Ramos (cell line): Measurements from ENCODE around the gene GPATCH3.
"Not testable (repeated sequence)": the region's sequence is repeated elsewhere in the genome, so short reads cannot be mapped to it uniquely, and the experiment has no call there.

ENCODE experiments used
- in situ Hi-C: fragments of 300-500 bp; cut with MboI; formaldehyde crosslinking; loops from one replicate; pipeline ENCODE4 v1.14.3; 2022; ENCODE audit warnings: low sequenced_read_pairs; ENCODE audit not compliant: unreplicated experiment

GPATCH3 gene

GRCh38 chr1:26913754-26914619 is 13.7 kb upstream of the GPATCH3 start, which contains the start of gene NR0B2:
Gene NR0B2 (minus strand): TSS chr1:26913975. CDS start chr1:26913940, 35 bp downstream.
- in situ Hi-C loops, result no loop called here

GRCh38 chr1:26913389-26913753 is 13.1 kb upstream of the GPATCH3 start:
- in situ Hi-C loops, result no loop called here

GRCh38 chr1:26912147-26912490 is 11.9 kb upstream of the GPATCH3 start:
- in situ Hi-C loops, result no loop called here

- in situ Hi-C loops, result no loop called here
Observed at GRCh38 chr1:26911399-26912146, 11.3 kb upstream of the GPATCH3 start.

- in situ Hi-C loops, result no loop called here
Observed at GRCh38 chr1:26910343-26911160, 10.3 kb upstream of the GPATCH3 start.

GRCh38 chr1:26909951-26910342 is 9.7 kb upstream of the GPATCH3 start:
- in situ Hi-C loops, result no loop called here

- in situ Hi-C loops, result no loop called here
Observed at GRCh38 chr1:26907071-26907917, 7.0 kb upstream of the GPATCH3 start.

GRCh38 chr1:26900815-26901511 is 696 bp upstream of the GPATCH3 start:
- in situ Hi-C loops, result no loop called here

- in situ Hi-C loops, result no loop called here
Observed at GRCh38 chr1:26897351-26897750, 2.9 kb downstream of the GPATCH3 start.

GRCh38 chr1:26894263-26894662 is 6.0 kb downstream of the GPATCH3 start:
- in situ Hi-C loops, result no loop called here

GRCh38 chr1:26890467-26890796 is 9.8 kb downstream of the GPATCH3 start:
- in situ Hi-C loops, result no loop called here

GRCh38 chr1:26889551-26890466 is 10.5 kb downstream of the GPATCH3 start, which contains the start of gene GPN2:
Gene GPN2 (minus strand): TSS chr1:26890283. CDS start chr1:26890096, 187 bp downstream.
- in situ Hi-C loops, result no loop called here

GRCh38 chr1:26888231-26888630 is 12.0 kb downstream of the GPATCH3 start:
- in situ Hi-C loops, result no loop called here

- in situ Hi-C loops, result no loop called here
Observed at GRCh38 chr1:26887125-26887524, 13.1 kb downstream of the GPATCH3 start.

GRCh38 chr1:26882696-26883463 is 17.4 kb downstream of the GPATCH3 start:
- in situ Hi-C loops, result no loop called here

GRCh38 chr1:26881611-26882010 is 18.7 kb downstream of the GPATCH3 start:
- in situ Hi-C loops, result not testable (repeated sequence)

- in situ Hi-C loops, result no loop called here
Observed at GRCh38 chr1:26879793-26880192, 20.5 kb downstream of the GPATCH3 start.
